Tongue (tissue), 2 donors: Measurements from ENCODE around the gene ABHD2. TPM values are rescaled to one million over a fixed set of nuclear protein-coding genes. Genes with fewer than 3 reads are reported as not detected.
"Not testable (repeated sequence)": the region's sequence is repeated elsewhere in the genome, so short reads cannot be mapped to it uniquely, and the experiment has no call there.

Experiments used
- DNase-seq: peaks from one replicate; pipeline ENCODE4 v3.0.0-alpha.2; 2015
- total RNA-seq: library from RNA; depleted of rRNA; stranded (reverse); fragments of >200 nt; gene quantifications from one replicate; pipeline ENCODE4 v1.2.3, GENCODE V29; 2014

Gene ABHD2
- total RNA-seq, 1 donor from 2014 or later: 56.5 TPM

DNA sequence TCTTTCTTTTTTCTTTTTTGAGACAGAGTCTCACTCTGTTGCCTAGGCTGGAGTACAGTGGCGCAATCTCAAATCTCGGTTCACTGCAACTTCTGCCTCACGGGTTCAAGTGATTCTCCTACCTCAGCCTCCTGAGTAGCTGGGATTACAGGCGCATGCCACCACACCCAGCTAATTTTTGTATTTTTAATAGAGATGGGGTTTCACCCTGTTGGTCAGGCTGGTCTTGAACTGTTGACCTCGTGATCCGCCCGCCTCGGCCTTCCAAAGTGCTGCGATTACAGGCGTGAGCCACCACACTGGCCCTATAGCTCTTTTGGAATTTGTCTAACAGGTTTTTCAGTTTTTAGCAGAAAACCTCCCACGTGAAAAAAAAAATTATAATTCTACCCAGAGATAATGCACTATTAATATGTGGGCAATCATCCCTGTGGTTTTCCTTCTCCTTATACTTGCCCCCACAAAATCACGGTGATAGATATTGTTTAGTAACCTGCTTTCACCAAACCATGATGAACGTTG lies 32.3 kb downstream of the ABHD2 start:
- not testable (repeated sequence) for DNase-seq

DNA sequence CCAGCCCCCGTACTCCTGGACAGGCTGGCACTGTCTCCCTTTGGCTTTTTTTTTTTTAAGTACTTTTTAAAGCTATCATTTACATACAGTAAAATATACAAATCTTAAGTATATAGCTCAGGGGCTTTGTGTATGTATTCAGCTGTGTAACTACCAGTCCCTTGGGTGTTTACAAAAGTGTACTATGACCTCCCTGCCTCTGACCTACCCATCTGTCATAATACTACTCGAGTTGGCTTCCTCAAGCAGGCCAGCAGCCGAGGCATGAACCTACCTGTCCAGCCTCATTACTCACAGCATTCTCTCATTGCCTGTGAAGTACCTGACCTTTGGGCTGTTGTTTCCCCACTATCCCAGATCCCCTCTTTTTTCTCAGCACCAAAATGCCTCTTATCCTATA lies 33.2 kb downstream of the ABHD2 start:
- no peak for DNase-seq

DNA sequence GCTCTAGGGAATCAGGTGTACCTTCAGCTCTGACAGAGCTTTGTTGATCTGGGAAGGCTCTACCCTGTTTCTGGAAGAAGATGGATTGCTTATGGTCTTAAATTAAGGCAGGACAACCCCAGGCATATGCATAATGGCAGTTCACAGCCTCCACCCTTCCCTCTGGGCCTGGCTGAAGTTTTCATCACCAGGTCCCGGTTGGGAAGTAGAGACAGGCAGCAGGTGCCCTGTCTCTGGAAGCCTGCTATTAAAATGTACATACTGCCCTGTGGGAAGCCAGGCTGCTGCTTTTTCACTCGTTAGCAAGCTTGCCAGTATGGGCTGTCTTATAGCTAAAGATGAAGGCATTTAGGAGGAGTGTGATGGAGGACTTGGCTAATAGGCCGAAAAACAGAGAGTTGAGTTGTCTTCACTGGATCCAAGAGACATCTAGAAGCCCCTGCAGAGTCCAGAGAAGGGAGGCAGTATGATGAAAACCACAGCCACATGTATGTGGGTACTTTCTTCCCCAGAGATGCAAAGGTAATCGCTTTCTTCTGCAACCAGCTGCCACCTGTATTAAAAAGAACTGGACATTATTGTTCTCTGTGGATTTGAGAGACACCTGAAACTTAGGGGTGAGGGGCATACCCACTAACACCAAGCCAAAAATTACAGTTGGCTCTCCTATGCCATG lies 34.4 kb downstream of the ABHD2 start:
- no peak for DNase-seq

DNA sequence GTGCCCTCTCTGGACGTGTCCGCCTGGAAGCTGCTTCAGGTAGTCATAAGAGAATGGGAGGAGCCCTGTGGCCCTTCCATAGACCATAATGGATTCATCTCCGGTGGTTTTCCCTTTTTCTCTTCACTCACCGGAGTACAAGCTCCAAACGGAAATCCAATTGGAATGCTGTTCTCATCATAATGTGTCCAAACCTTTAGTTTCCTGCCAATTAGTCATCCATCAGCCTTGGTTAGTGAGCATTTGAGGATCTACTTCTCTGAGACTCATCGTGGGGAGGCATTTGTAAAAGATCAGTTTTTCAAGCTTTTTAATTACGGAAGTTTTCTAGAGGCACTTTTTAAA lies 34.9 kb downstream of the ABHD2 start:
- no peak for DNase-seq

DNA sequence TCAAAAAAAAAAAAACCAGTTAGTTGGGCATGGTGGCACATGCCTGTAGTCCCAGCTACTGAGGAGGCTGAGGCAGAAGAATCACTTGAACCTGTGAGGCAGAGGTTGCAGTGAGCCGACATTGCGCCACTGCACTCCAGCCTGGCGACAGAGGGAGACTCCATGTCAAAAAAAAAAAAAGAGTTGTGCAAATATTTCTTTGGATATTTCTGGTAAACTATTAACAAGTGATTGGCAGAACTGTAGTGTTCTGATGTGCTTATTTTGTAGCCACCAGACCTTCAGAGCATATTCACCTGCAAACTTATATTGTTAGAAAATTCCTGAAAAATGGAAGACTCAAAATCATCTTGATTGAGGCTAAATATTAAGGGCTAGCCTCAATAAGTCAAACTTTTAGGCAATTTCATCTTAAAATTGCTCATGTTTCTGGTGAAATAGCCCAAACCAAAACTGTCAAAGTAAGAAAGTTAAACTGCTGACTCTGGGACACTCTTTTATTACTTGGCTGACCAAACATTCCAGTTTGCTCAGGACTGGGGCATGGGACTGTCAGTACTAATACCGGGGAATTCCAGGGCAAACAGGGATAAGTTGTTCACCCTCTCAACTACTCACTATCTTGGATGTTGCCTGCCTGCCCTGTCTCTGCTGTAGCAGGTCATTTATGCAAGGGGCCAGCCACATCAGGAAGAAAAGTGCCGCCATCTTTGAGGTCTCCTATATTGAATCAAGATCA lies 37.0 kb downstream of the ABHD2 start:
- no peak for DNase-seq

DNA sequence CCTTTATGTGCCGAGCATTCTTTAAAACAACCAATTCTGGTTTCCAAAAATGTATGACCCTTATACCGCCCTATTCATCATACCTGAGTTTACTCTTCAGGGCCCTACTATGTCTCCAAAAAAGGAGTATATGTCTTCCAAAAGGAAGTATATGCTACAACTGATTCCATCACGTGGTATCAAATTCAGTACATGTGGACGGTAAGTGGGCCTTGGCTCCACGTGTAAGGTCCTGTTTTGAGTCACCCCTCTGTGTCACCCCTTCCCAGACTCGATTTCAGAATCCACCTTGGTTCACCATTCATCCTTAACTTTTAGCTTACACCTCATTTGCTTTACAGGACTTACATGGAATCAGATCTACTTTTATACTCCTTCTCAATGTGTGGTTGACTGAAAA lies 37.8 kb downstream of the ABHD2 start:
- DNase-seq: no peak

DNA sequence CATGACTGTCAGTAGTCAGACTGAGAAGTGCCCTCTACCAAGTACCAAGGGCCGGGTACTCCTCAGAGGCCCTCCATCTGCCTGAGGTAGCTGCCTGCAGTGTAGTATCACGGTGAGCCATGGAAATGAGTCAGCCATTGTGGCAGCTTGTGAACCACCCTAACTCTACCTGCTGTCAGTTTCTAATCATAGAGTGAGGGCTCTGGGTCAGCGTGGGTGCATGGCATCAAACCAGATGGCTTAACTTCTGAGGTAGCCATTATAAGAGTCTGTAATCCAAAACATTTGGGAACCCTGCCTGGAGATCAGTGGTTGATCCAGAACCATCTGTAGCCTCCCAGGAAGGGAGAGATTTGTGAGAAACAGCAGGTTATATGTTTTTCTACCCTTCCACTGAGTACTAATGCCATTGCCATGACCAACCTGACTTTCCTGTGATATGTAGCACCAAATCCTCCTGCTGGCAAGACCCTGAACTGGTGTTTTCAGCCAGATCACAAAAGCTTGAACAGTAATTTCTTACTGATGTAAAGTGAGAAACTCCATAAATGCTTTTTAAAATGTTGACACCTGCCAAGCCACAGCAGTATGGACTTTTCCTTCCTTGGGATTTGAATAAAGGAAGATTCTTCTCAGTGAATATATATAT lies 38.9 kb downstream of the ABHD2 start:
- no peak for DNase-seq

DNA sequence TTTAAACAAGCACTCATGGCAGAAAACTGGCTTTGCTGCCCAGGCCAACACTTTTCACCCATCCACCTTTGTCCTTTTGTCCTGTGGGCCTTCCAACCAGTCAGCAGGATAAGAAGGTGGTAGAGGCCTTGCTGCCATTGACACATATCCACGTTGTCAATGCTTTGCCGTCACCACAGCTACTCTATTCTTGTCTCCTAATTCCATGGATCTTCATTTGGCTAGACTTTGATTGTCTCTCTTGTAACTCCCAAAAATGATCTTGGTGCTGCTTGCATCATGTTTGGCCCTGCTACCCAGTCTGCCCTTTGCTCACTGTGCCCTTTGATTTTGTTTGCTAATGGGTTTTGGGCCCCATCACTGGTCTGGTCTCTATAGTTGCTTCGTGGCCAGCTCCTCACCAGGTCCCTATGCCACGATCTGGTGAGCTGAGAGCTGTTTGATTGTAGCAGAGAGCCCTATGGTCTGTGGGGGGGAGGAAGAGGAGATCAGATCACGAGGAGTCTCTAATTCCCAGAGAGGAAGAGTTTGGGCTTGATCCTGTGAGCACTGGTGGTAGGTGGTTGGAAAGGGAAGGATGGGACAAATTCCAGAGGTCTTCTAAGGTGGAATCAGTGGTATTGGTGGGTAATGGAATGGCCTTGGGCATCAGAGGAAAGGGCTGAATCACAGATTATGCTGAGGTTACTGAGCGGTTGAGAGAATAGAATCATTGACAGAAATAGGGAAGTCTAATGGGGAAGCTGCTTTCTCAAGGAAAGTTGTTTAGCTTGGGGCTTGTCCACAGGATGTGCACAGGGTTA lies 40.3 kb downstream of the ABHD2 start:
- DNase-seq: no peak

DNA sequence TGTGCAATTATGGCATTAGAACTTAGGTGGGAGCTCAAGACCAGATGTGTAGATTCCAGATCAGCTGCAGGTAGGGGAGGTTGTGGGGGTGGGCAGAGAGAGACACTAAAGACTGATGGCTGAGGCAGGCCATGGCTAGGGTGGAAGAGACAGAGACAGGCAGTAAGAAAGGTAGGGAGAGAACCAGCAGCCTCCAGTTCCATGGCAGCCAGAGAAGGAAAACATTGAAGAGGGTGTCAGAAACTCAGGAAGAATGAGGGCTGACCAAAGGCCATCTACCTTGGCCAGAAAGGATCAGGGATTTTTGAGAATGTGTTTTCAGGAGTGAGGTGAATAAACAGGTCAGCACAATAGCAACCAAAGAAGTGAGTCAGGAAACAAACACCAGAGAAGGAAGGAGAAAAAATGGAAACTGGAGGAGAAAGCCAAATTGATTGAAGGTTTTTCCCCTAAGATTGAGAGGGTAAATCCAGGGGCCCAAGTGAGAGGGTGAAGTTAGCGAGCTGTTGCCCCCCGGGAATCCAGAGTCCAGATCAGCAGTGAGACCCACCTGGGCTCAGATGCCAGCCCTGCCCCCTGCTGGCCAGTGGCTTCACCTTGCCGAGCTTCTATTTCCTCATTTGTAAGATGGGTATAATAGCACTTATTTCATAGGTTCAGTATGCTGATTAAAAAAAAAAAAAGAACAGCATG lies 41.0 kb downstream of the ABHD2 start:
- no peak for DNase-seq

DNA sequence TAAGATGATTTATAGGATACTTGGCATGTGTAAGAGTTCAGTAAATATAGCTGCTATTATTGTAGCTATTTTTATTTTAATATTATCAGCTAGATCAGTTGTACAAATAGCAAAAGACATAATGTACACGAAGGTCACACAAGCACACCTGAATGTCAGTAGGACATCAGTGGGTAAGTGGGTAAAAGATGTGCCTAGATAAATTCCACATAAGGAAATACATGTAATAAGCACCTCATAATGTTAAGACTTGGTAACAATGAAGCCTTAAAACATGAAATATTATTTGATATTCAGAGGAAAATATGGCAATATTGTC lies 41.5 kb downstream of the ABHD2 start:
- no peak for DNase-seq

DNA sequence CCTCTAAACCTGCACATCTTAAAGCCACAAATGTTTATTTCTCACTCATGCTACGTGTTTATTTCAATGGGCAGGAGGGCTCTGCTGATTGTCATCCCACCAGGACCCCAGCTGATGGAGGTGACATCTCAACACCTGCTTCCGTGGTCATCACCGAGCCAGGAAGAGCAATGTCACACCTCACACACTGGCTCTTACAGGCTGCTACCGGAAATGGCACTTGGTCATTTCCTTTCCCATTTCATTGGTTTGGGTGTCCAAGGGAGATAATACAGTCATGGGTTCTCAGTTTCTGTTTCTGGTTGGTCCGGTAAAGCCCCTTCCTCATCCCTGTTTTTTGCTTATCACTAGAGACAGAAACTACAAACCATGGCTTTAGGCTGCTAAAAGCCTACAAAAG lies 41.9 kb downstream of the ABHD2 start:
- no peak for DNase-seq

DNA sequence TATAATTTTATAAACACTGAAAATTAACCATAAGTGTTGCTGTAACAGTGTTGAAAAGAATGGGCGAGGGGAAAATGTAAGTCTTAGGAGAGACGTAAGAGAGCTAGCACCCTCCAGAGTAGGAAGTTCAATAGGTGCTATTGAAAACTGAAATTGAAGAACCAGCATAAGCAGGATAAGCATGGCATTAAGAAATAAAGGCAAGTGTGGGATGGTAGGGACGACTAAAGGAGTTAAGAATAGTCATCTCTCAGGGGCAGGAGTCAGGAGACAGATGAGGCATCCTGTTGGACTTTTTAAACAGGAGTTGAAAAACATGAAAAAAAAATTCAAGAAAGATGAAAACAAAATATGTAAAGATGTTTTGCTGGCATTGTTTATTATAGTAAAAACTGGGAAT lies 43.5 kb downstream of the ABHD2 start:
- no peak for DNase-seq

DNA sequence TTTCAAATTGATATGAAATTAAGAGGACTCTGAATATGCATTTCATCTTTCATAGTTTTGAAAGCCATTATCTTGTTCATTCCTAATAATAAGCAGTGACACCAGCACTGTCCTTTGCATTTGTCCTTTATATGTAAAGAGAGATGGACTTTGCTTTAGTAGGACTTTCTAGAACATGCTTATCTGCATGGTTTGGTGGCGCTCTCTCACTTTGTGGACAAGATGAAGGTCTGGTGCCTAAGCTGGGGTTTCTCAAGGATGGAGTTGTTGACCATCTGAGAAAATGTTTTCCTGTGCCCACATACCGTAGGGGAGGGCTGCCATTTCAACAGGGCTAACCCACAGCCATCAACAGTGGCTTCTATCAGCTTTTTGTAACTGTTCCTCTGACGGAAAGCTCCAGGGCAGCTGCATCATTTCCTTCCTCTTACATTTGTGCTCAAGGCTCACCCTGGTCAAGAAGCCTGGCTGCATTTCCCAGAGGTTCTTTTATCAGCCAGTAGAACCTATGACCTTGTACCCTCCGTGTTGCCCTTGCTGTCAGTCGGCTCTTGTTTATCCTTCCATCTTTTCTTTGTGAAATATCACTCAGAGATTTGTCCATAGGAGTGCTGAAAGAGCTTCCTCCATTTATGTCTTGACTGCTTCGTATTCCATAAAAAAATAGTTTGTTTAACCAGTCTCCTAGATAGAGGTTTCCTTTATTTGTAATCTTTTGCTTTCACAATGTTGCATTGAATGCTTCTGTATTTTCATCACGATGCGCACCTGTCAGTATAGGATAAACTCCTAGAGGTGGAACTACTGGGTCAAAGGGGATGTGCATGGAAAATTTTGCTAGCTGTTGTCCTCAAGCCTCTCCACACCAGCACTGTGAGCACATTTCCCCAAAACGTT lies 44.6 kb downstream of the ABHD2 start:
- no peak for DNase-seq

DNA sequence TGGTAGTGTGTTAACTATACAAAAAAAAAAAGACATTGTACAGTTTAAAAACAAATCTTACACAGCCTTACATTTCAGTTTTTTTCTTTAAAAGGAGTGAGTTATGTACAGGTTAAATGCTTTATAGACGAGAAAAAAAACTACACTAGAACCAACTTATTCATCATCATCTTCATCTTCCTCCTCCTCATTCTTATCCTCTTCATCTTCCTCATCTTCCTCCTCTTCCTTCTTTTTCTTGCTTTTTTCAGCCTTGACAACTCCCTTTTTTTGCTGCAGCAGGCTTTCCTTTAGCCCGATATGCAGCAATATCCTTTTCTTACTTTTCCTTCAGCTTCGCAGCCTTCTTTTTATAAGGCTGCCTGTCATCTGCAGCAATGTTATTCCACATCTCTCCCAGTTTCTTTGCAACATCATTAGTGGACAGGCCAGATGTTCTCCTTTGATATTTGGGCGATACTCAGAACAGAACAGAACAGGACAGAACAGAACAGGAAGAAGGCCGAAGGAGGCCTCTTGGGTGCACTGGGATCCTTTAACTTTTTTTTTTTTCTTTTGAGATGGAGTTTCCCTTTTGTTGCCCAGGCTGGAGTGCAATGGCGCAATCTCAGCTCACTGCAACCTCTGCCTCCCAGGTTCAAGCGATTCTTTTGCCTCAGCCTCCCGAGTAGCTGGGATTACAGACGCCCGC lies 47.3 kb downstream of the ABHD2 start:
- DNase-seq: not testable (repeated sequence)

DNA sequence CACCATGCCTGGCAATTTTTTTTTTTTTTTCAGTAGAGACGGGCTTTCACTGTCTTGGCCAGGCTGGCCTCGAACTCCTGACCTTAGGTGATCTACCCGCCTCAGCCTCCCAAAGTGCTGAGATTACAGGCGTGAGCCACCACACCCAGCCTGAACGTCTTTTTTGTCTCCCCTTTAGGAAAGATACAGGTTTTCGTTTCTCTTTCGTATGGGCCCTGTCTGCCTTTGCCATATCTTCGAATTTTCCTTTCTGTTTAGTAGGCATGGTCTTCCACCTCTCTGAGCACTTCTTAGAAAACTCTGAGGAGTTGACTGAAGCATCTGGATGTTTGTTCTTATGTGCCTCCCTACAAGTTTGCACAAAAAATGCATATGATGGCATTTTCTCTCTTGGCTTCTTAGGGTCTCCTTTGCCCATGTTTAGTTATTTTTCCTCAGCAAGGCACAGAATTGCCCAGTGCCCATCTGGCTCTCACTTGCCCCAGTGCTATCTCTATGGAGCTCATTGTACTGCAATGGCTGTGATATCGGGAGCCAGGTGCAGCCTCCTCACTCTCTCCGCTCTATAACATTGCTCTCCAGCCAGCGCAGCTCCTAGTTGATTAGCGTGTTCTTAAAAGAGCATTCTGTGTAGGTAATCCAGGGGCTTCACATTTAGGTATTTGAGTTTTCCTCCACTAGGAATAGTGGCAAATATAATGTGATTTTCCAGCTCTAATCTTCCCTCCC lies 48.0 kb downstream of the ABHD2 start:
- DNase-seq: no peak

DNA sequence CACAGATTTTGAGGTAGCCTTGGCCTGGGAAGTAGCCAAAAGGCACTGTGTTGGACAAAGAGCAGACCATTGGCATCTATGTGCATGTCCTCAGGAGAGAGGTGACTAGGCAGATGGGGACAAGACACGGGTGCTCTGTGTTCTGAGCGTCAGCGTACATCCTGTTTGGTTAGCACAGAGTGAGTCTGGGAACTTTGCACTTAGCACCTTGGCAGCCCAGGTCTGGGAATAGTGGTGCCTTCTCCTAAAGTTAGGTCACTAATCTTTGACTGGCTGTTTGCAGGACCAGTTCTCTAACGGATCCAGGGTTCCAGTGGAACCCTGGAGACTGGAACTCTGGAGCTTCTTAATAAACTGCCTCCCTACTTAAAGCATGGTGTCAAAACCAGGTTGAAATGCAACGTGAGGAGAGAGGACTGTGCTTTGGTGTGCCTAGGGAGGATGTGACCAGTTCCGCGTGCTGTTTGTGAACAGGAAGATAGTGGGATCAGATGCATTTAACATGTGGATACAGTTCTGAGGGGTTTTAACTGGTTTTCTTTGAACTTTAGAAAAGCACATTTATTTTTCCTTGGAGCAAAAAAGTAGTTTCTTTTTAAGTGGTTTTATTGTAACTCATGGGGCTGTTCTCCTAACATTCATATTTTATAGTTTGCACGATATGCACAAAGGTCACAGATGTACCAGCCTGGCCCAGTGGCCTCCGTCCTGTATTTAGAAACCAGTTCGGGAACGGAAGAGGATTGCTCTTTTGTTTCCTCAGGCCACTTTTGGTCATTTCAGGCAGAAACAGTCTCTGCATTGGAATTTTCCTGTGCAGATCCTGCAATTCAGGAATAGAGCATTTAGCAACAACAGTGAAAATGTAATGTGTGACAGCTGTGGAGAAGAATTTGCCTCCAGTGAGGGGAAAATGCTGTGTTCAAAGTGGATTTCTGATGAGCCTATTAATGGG lies 48.8 kb downstream of the ABHD2 start:
- DNase-seq: no peak

DNA sequence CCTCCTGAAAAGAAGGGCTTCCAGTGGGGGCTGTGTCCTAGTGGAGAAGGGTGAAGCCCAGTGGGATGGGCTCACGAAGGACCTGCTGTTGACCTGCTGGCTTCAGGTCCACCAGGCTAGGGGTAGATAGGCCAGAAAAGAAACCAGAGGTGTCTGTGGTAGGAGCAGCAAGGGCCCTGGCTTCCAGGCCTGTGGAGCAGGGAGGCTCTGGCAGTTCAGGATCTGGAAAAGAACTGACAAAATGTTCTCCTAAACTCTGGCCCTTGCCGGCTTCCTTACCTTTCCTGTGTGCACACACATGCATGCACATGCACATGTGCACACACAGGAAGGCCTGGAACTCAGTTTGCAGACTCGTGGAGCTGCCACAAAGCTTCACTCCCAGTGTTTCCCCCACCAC lies 49.7 kb downstream of the ABHD2 start:
- DNase-seq: no peak

DNA sequence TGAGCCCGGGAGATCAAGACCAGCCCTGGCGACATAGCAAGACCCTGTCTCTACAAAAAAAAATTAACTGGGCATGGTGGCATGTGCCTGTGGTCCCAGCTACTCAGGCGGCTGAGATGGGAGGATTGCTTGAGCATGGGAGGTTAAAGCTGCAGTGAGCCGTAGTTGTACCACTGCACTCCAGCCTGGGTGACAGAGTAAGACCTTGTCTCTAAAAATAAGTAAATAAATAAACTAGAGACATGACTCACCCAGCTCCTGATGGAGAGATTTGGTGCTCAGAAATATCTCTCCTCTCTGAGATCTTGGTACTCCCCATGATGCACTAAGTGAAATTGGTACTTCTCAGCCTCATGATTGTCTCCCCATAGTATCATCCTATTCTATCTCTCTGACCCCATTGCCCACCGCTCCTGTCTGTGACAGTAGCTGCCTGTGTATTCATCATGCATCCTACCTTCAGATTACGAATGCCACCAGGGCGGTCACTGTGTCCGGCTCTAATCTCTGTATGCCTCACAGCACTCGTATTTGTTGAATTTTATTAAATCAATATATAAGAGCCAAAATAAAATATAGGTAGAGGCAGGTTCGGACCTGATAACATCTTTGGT lies 50.9 kb downstream of the ABHD2 start:
- DNase-seq: no peak
